ENCODE data around the gene ASS1.

ASS1 gene

GRCh38 chr9:130402243-130402642, 42.5 kb upstream of the ASS1 start:
- no peak overlapping the region for H3K4me3 ChIP-seq (ENCODE audit: low read depth, low read length)
- DNase-seq (ENCODE audit: low read depth) = no peak
- no peak for TF ChIP-seq CTCF (conservative IDR thresholded peaks at IDR 0.05; ENCODE audit: low read depth, low read length)

GRCh38 chr9:130402645-130403440, 41.9 kb upstream of the ASS1 start:
- TF ChIP-seq CTCF (conservative IDR thresholded peaks at IDR 0.05; ENCODE audit: low read depth, low read length) = no peak
- DNase-seq (ENCODE audit: low read depth) = no peak

GRCh38 chr9:130405657-130406257, 39.0 kb upstream of the ASS1 start:
- no peak for DNase-seq (ENCODE audit: low read depth)
- no peak for TF ChIP-seq CTCF (conservative IDR thresholded peaks at IDR 0.05; ENCODE audit: low read depth, low read length)
- no peak overlapping the region for H3K4me3 ChIP-seq (ENCODE audit: low read depth, low read length)

More at GRCh38 chr9:130402645-130403440, 41.9 kb upstream of the ASS1 start:
- no peak overlapping the region for H3K4me3 ChIP-seq (ENCODE audit: low read depth, low read length)

GRCh38 chr9:130406278-130406895, 38.4 kb upstream of the ASS1 start:
- no peak overlapping the region for H3K4me3 ChIP-seq (ENCODE audit: low read depth, low read length)
- no peak for DNase-seq (ENCODE audit: low read depth)
- TF ChIP-seq CTCF (conservative IDR thresholded peaks at IDR 0.05; ENCODE audit: low read depth, low read length) = no peak

GRCh38 chr9:130407916-130408663, 36.7 kb upstream of the ASS1 start:
- DNase-seq (ENCODE audit: low read depth) = no peak
- TF ChIP-seq CTCF (conservative IDR thresholded peaks at IDR 0.05; ENCODE audit: low read depth, low read length) = no peak

GRCh38 chr9:130408669-130409068, 36.1 kb upstream of the ASS1 start:
- no peak for DNase-seq (ENCODE audit: low read depth)
- no peak overlapping the region for H3K4me3 ChIP-seq (ENCODE audit: low read depth, low read length)
- no peak for TF ChIP-seq CTCF (conservative IDR thresholded peaks at IDR 0.05; ENCODE audit: low read depth, low read length)

More at GRCh38 chr9:130407916-130408663, 36.7 kb upstream of the ASS1 start:
- H3K4me3 ChIP-seq (ENCODE audit: low read depth, low read length) = no peak overlapping the region

Measured in choroid plexus epithelial cell (primary cell).